ENCODE results near the gene SYCE3. TPM values are rescaled to one million over a fixed set of nuclear protein-coding genes. Genes with fewer than 3 reads are reported as not detected.

SYCE3 gene
- total RNA-seq, 2 donors from 2014 or later, result not detected

GRCh38 chr22:50504369-50505211 is 58.1 kb downstream of the SYCE3 start:
- H3K27ac ChIP-seq, result no peak overlapping the region
- H3K9me3 ChIP-seq, result no peaks in the 10 kb centered on the region
- peaks cover 9% of the 10 kb centered on the region for H3K36me3 ChIP-seq
- intact Hi-C loops (cut with DNase I), result loop anchor here (10.0 kb wide), 1 partner anchor 250 kb away; the partner anchor contains the start of gene HDAC10
- H3K27me3 ChIP-seq, result no peaks in the 10 kb centered on the region
- no peak overlapping the region for H3K9ac ChIP-seq (ENCODE audit: low read depth in 2 of 2, low read length in 2 of 2)
- DNase-seq, result no peak
- H3K4me3 ChIP-seq, result no peak overlapping the region
- TF ChIP-seq CTCF (IDR thresholded peaks at IDR 0.05), result no peak
- peaks cover 16% of the 10 kb centered on the region for H3K4me1 ChIP-seq

GRCh38 chr22:50503475-50504145 is 59.1 kb downstream of the SYCE3 start:
- no peak overlapping the region for H3K9ac ChIP-seq (ENCODE audit: low read depth in 2 of 2, low read length in 2 of 2)
- peaks cover 11% of the 10 kb centered on the region for H3K4me1 ChIP-seq
- H3K36me3 ChIP-seq, result peaks cover 9% of the 10 kb centered on the region
- no peak overlapping the region for H3K4me3 ChIP-seq
- no peak for TF ChIP-seq CTCF (IDR thresholded peaks at IDR 0.05)
- H3K27ac ChIP-seq, result no peak overlapping the region
- H3K9me3 ChIP-seq, result no peaks in the 10 kb centered on the region
- DNase-seq, result no peak
- intact Hi-C loops (cut with DNase I), result loop anchor here (10.0 kb wide), 1 partner anchor 249 kb away; the partner anchor contains the start of gene HDAC10
- H3K27me3 ChIP-seq, result no peaks in the 10 kb centered on the region

- H3K9ac ChIP-seq (ENCODE audit: low read depth in 2 of 2, low read length in 2 of 2), result no peak overlapping the region
- DNase-seq, result no peak
- no peaks in the 10 kb centered on the region for H3K27me3 ChIP-seq
- TF ChIP-seq CTCF (IDR thresholded peaks at IDR 0.05), result no peak
- H3K4me3 ChIP-seq, result no peak overlapping the region
- H3K4me1 ChIP-seq, result peaks cover 11% of the 10 kb centered on the region
- H3K27ac ChIP-seq, result no peak overlapping the region
- peaks cover 9% of the 10 kb centered on the region for H3K36me3 ChIP-seq
- H3K9me3 ChIP-seq, result no peaks in the 10 kb centered on the region
- intact Hi-C loops (cut with DNase I), result loop anchor here (10.0 kb wide), 1 partner anchor 248 kb away; the partner anchor contains the start of gene HDAC10
These were observed 59.9 kb downstream of the SYCE3 start for GRCh38 chr22:50502628-50503474.

GRCh38 chr22:50502096-50502495 is 60.6 kb downstream of the SYCE3 start:
- Histone ChIP-seq H3K27ac (no peak overlapping the region), H3K36me3 (peaks cover 9% of the 10 kb centered on the region), H3K9ac (ENCODE audit: low read depth in 2 of 2, low read length in 2 of 2) (no peak overlapping the region), H3K9me3 (no peaks in the 10 kb centered on the region), H3K4me3 (no peak overlapping the region), H3K27me3 (no peaks in the 10 kb centered on the region), H3K4me1 (peaks cover 10% of the 10 kb centered on the region)
- DNase-seq, result no peak
- intact Hi-C loops (cut with DNase I), result loop anchor here (10.0 kb wide), 1 partner anchor 247 kb away; the partner anchor contains the start of gene HDAC10
- TF ChIP-seq CTCF (IDR thresholded peaks at IDR 0.05), result no peak

Other genes with a start within 250 kb of the SYCE3 start
- 1 to 10 TPM; 2.4 to 4.0 TPM for gene DENND6B, start 235.9 kb downstream of the SYCE3 start, total RNA-seq
- gene PPP6R2, start 219.6 kb downstream of the SYCE3 start, total RNA-seq, result 10 to 100 TPM; 34.1 to 55.9 TPM
- 100 to 1,000 TPM in 1 of 2 donors, 10 to 100 TPM in 1; 68.3 to 101 TPM for gene SBF1, start 87.9 kb downstream of the SYCE3 start, total RNA-seq
- 1 to 10 TPM; 4.4 to 5.1 TPM for gene ADM2, start 81.4 kb downstream of the SYCE3 start, total RNA-seq
- gene MIOX, start 76.1 kb downstream of the SYCE3 start, total RNA-seq, result not detected
- gene LMF2, start 55.2 kb downstream of the SYCE3 start, total RNA-seq, result 10 to 100 TPM; 51.1 to 60.0 TPM
- 10 to 100 TPM; 27.4 to 71.5 TPM for gene NCAPH2, start 54.7 kb downstream of the SYCE3 start, total RNA-seq
- gene SCO2, start 37.3 kb downstream of the SYCE3 start, total RNA-seq, result 1 to 10 TPM; 1.8 to 5.8 TPM
- gene TYMP, start 32.9 kb downstream of the SYCE3 start, total RNA-seq, result 10 to 100 TPM; 22.6 to 28.0 TPM
- gene KLHDC7B, start 17.0 kb downstream of the SYCE3 start, total RNA-seq, result under 1 TPM; 0.07 to 0.16 TPM
- gene CPT1B, start 15.5 kb upstream of the SYCE3 start, total RNA-seq, result 10 to 100 TPM; 20.1 to 21.7 TPM
- 10 to 100 TPM; 52.6 to 89.7 TPM for gene CHKB, start 19.9 kb upstream of the SYCE3 start, total RNA-seq
- gene MAPK8IP2, start 37.9 kb upstream of the SYCE3 start, total RNA-seq, result 1 to 10 TPM; 1.2 to 1.4 TPM
- gene ARSA, start 65.2 kb upstream of the SYCE3 start, total RNA-seq, result 10 to 100 TPM; 40.6 to 61.0 TPM
- gene SHANK3, start 109.9 kb upstream of the SYCE3 start, total RNA-seq, result 1 to 10 TPM; 3.6 to 4.3 TPM
- gene ACR, start 175.3 kb upstream of the SYCE3 start, total RNA-seq, result under 1 TPM; 0.77 to 0.80 TPM
- gene RABL2B, start 220.7 kb upstream of the SYCE3 start, total RNA-seq, result 10 to 100 TPM; 14.3 to 23.9 TPM

All from colonic mucosa (tissue), 4 donors.